Measurements from ENCODE around the gene FREY1.

DNA sequence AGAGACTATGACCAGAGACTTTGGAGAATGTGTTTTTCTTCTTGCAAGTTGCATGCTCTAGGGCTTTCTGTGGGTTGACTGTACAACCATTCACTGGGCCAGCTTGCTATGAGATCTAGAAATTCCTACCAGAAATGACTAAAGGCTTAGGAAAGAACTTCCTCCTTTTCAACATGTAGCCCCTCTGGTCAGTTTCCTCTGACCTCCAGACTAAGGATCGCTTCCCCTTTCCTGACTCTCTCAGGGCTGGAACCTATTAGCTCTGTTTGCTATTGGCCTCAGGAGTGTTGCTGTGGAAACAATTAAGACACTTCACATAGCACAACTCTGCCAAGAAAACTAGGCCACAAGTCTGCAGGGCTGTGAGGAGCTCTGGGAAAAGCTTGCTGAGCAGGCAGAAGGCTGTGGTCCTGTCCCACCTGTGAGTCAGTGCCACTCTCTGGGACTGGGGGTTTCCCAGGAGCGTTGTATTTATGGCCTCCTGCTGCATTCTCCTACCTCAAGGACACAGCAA is 49.1 kb downstream of the FREY1 start:
- no peak for TF ChIP-seq KDM1A (IDR thresholded peaks at IDR 0.05)
- TF ChIP-seq ETV1 (tag; conservative IDR thresholded peaks at IDR 0.05; ENCODE audit: low read depth), result no peak
- no peak for TF ChIP-seq DPF2 (IDR thresholded peaks at IDR 0.05)
- TF ChIP-seq, protein P1, sequence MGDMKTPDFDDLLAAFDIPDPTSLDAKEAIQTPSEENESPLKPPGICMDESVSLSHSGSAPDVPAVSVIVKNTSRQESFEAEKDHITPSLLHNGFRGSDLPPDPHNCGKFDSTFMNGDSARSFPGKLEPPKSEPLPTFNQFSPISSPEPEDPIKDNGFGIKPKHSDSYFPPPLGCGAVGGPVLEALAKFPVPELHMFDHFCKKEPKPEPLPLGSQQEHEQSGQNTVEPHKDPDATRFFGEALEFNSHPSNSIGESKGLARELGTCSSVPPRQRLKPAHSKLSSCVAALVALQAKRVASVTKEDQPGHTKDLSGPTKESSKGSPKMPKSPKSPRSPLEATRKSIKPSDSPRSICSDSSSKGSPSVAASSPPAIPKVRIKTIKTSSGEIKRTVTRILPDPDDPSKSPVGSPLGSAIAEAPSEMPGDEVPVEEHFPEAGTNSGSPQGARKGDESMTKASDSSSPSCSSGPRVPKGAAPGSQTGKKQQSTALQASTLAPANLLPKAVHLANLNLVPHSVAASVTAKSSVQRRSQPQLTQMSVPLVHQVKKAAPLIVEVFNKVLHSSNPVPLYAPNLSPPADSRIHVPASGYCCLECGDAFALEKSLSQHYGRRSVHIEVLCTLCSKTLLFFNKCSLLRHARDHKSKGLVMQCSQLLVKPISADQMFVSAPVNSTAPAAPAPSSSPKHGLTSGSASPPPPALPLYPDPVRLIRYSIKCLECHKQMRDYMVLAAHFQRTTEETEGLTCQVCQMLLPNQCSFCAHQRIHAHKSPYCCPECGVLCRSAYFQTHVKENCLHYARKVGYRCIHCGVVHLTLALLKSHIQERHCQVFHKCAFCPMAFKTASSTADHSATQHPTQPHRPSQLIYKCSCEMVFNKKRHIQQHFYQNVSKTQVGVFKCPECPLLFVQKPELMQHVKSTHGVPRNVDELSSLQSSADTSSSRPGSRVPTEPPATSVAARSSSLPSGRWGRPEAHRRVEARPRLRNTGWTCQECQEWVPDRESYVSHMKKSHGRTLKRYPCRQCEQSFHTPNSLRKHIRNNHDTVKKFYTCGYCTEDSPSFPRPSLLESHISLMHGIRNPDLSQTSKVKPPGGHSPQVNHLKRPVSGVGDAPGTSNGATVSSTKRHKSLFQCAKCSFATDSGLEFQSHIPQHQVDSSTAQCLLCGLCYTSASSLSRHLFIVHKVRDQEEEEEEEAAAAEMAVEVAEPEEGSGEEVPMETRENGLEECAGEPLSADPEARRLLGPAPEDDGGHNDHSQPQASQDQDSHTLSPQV (IDR thresholded peaks at IDR 0.05), result no peak
- TF ChIP-seq, protein P2, sequence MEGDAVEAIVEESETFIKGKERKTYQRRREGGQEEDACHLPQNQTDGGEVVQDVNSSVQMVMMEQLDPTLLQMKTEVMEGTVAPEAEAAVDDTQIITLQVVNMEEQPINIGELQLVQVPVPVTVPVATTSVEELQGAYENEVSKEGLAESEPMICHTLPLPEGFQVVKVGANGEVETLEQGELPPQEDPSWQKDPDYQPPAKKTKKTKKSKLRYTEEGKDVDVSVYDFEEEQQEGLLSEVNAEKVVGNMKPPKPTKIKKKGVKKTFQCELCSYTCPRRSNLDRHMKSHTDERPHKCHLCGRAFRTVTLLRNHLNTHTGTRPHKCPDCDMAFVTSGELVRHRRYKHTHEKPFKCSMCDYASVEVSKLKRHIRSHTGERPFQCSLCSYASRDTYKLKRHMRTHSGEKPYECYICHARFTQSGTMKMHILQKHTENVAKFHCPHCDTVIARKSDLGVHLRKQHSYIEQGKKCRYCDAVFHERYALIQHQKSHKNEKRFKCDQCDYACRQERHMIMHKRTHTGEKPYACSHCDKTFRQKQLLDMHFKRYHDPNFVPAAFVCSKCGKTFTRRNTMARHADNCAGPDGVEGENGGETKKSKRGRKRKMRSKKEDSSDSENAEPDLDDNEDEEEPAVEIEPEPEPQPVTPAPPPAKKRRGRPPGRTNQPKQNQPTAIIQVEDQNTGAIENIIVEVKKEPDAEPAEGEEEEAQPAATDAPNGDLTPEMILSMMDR (IDR thresholded peaks at IDR 0.05 in 2 of 3, conservative IDR thresholded peaks at IDR 0.05 in 1 of 3; ENCODE audit: insufficient read depth in 2 of 3, low read depth in 1 of 3, low read length in 3 of 3), result no peak
- TF ChIP-seq RBBP5 (IDR thresholded peaks at IDR 0.05; ENCODE audit: borderline replicate concordance, insufficient read depth, low read length, poor library complexity, severe bottlenecking), result no peak
- TF ChIP-seq NFYB (IDR thresholded peaks at IDR 0.05; ENCODE audit: extremely low read depth, insufficient read length), result no peak
- no peak for TF ChIP-seq HCFC1 (IDR thresholded peaks at IDR 0.05; ENCODE audit: low read depth, low read length)
- TF ChIP-seq CBX5 (IDR thresholded peaks at IDR 0.05; ENCODE audit: borderline replicate concordance, low read depth), result no peak
- TF ChIP-seq, protein P3, sequence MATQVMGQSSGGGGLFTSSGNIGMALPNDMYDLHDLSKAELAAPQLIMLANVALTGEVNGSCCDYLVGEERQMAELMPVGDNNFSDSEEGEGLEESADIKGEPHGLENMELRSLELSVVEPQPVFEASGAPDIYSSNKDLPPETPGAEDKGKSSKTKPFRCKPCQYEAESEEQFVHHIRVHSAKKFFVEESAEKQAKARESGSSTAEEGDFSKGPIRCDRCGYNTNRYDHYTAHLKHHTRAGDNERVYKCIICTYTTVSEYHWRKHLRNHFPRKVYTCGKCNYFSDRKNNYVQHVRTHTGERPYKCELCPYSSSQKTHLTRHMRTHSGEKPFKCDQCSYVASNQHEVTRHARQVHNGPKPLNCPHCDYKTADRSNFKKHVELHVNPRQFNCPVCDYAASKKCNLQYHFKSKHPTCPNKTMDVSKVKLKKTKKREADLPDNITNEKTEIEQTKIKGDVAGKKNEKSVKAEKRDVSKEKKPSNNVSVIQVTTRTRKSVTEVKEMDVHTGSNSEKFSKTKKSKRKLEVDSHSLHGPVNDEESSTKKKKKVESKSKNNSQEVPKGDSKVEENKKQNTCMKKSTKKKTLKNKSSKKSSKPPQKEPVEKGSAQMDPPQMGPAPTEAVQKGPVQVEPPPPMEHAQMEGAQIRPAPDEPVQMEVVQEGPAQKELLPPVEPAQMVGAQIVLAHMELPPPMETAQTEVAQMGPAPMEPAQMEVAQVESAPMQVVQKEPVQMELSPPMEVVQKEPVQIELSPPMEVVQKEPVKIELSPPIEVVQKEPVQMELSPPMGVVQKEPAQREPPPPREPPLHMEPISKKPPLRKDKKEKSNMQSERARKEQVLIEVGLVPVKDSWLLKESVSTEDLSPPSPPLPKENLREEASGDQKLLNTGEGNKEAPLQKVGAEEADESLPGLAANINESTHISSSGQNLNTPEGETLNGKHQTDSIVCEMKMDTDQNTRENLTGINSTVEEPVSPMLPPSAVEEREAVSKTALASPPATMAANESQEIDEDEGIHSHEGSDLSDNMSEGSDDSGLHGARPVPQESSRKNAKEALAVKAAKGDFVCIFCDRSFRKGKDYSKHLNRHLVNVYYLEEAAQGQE (IDR thresholded peaks at IDR 0.05; ENCODE audit: borderline replicate concordance), result no peak
- TF ChIP-seq, protein P3 (CRISPR knock-in tag; IDR thresholded peaks at IDR 0.05; ENCODE audit: low read depth), result no peak
- no peak for TF ChIP-seq MYBL2 (IDR thresholded peaks at IDR 0.05; ENCODE audit: low read depth)
- no peak for TF ChIP-seq MYBL2 (CRISPR knock-in tag; IDR thresholded peaks at IDR 0.05; ENCODE audit: borderline replicate concordance)
- no peak for TF ChIP-seq NFIC (IDR thresholded peaks at IDR 0.05)
- no peak for TF ChIP-seq GTF2F1 (IDR thresholded peaks at IDR 0.05; ENCODE audit: low read depth, low read length)

All from K562 (cell line).